RWPE1 (cell line): Measurements from ENCODE around the gene ITLN1.
"Not testable (repeated sequence)": the region's sequence is repeated elsewhere in the genome, so short reads cannot be mapped to it uniquely, and the experiment has no call there.

Experiments used
- CTCF ChIA-PET: fragments of 350-600 bp; sonication (Branson Sonifier 250); formaldehyde crosslinking; extraction: SDS; loops from one replicate; lab custom pipeline; 2021; lab: Yijun Ruan, JAX
- POLR2A ChIA-PET: fragments of 400-600 bp; formaldehyde crosslinking; extraction: SDS; loops from one replicate; lab custom pipeline; 2020; ENCODE audit warnings: antibody characterized with exemption; ENCODE audit not compliant: low non-redundant PET; lab: Yijun Ruan, JAX
- DNase-seq: peaks from one replicate; pipeline ENCODE4 v3.0.0; 2012; ENCODE audit warnings: low spot score
- H3K27ac ChIP-seq: fragments of 450-650 bp; 2 replicates; pipeline ENCODE4 v1.5.1; 2017
- CTCF ChIP-seq: fragments of 450-650 bp; conservative IDR thresholded peaks from 2 replicates; pipeline ENCODE4 v1.5.1; 2017; ENCODE audit warnings: low read depth, mild to moderate bottlenecking

Gene ITLN1

GRCh38 chr1:160885042-160885441 lies at the start of gene ITLN1:
TSS of gene ITLN1 (minus strand) at chr1:160885180. CDS start at chr1:160884877, 303 bp downstream.
- TF ChIP-seq CTCF, result no peak
- DNase-seq, result no peak
- CTCF ChIA-PET, result no interaction called here
- no peak within 1 kb of the TSS for H3K27ac ChIP-seq
- POLR2A ChIA-PET, result no interaction called here

DNA sequence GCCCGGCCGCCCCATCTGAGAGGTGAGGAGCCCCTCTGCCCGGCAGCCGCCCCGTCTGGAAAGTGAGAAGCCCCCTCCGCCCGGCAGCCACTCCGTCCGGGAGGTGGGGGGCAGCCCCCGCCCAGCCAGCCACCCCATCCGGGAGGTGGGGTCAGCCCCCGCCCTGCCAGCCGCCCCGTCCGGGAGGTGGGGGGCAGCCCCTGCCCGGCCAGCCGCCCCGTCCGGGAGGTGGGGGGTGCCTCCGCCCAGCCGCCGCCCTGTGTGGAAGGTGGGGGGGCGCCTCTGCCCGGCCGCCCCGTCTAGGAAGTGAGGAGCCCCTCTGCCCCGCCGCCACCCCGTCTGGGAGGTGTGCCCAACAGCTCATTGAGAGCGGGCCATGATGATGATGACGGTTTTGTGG lies 48.3 kb upstream of the ITLN1 start:
- H3K27ac ChIP-seq, CTCF ChIA-PET, DNase-seq, POLR2A ChIA-PET: not testable (repeated sequence)

DNA sequence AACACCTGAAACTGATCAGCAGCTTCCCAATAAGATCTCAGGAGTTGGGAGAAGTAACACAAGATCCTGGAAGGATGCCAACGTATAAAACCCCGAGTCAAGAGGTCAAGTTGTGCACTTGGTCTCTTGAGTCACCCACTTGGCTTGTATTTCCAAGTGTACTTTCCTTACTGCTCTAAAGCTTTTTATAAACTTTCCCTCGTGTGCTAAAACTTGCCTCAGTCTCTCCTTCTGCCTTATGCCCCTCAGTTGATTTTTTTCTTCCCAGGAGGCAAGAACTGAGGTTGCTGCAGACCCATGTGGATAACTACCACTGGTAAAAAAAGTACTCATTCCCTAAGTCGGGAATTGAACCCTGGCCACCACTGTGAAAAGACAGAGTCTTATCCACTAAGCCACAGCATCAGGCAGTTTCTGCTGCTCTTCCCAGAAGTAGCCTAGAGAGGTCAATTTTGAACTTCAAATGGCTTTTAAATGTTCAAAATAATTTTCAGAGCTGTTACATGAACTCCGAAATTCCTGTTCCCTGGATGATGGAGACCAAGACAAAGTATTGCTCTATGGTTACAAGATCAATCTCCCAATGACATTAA lies 40.8 kb upstream of the ITLN1 start:
- TF ChIP-seq CTCF, result no peak
- ChIA-PET POLR2A (no interaction called here), CTCF (interaction anchor here (0.6 to 1.3 kb wide), 2 partner anchors 20 to 179 kb away, joined by 3 read pairs; no protein-coding TSS in a partner anchor)
- no peak for DNase-seq
- H3K27ac ChIP-seq, result no peak overlapping the region

GRCh38 chr1:160924791-160925651 lies 40.0 kb upstream of the ITLN1 start:
- no peak for DNase-seq
- POLR2A ChIA-PET, result no interaction called here

DNA sequence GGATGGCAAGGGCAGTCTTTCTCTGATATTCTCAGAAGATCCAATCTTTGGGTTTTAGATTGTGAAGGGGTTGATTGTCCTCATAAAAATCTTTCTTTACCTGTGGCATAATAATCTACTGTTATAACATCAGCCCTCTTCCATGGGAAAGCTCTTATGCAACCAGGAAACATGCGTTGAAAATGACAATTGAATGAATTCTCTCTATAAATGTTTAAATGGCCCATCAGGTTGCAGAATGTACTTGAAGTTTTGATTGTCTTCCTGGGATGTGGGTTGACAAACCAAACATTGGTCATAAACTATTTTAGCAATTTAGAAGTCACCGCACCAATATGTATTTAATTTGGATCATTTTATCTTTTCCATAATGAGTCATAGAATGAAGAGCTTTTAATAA lies 31.7 kb upstream of the ITLN1 start:
- DNase-seq, result no peak
- no peak for TF ChIP-seq CTCF
- POLR2A ChIA-PET, result no interaction called here

More at GRCh38 chr1:160924791-160925651, 40.0 kb upstream of the ITLN1 start:
- no peak overlapping the region for H3K27ac ChIP-seq
- CTCF ChIA-PET, result interaction anchor here (0.6 to 1.3 kb wide), 3 partner anchors 19 to 178 kb away, joined by 3 read pairs; no protein-coding TSS in a partner anchor
- TF ChIP-seq CTCF, result no peak

GRCh38 chr1:160913229-160913628 lies 28.2 kb upstream of the ITLN1 start:
- H3K27ac ChIP-seq, DNase-seq, CTCF ChIA-PET, POLR2A ChIA-PET: not testable (repeated sequence)

More for the DNA sequence above, 31.7 kb upstream of the ITLN1 start:
- H3K27ac ChIP-seq, result no peak overlapping the region
- CTCF ChIA-PET, result no interaction called here

DNA sequence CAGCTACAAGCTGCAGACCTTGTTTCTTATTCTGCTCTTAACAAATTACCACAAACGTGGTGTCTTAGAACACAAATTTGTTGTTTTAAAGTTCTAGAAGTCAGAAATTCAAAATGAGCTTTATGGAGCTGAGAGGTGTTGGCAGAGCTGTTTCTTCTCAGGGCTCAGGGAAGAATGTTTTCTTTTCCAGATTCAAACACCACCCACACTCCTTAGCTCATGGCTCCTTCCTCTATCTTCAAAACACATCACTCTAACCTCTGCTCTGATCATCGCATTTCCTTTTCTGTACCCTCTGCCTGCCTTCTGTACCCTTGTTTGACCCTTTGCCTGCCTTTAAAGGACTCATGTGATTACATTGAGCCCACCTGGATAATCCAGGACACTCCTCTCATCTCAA lies 26.9 kb upstream of the ITLN1 start:
- no peak overlapping the region for H3K27ac ChIP-seq
- ChIA-PET CTCF (interaction anchor here (0.5 to 0.6 kb wide), 2 partner anchors 67 to 1045 kb away, joined by 3 to 4 read pairs; no protein-coding TSS in a partner anchor), POLR2A (no interaction called here)
- TF ChIP-seq CTCF, result no peak
- no peak for DNase-seq
